GM12873 (cell line): ENCODE data around the gene SSR4.

ENCODE experiments used
- TF ChIP-seq, protein P1 (sequence below): IDR thresholded peaks from 2 replicates; pipeline ENCODE4 v1.5.1; 2012; ENCODE audit warnings: low read depth, mild to moderate bottlenecking, moderate library complexity, low read length, control low read depth; ENCODE audit not compliant: insufficient read depth; ENCODE audit errors: missing control alignments

The SSR4 gene

DNA sequence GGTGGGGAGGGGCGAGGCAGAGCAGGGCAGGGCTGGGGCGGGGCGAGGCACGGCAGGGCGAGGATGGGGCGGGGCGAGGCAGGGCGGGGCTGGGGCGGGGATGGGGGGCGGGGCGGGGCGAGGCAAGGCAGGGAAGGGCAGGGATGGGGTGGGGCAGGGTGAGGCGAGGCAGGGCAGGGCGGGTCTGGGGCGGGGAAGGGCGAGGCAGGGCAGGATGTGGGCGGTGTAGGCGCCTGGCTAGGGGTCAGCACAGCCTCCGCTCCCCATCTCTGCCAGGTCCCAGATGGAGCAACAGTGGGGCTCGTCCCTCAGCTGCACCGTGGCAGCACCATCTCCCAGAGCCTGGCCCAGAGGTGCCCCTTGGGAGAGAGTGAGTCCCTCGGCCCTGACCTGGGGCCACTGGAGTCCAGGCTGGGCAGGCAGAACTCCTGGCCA lies 17.8 kb upstream of the SSR4 start:
- TF ChIP-seq, protein P1, sequence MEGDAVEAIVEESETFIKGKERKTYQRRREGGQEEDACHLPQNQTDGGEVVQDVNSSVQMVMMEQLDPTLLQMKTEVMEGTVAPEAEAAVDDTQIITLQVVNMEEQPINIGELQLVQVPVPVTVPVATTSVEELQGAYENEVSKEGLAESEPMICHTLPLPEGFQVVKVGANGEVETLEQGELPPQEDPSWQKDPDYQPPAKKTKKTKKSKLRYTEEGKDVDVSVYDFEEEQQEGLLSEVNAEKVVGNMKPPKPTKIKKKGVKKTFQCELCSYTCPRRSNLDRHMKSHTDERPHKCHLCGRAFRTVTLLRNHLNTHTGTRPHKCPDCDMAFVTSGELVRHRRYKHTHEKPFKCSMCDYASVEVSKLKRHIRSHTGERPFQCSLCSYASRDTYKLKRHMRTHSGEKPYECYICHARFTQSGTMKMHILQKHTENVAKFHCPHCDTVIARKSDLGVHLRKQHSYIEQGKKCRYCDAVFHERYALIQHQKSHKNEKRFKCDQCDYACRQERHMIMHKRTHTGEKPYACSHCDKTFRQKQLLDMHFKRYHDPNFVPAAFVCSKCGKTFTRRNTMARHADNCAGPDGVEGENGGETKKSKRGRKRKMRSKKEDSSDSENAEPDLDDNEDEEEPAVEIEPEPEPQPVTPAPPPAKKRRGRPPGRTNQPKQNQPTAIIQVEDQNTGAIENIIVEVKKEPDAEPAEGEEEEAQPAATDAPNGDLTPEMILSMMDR: no peak

GRCh38 chrX:153777261-153778090 lies 17.0 kb upstream of the SSR4 start:
- TF ChIP-seq, protein P1: no peak

- TF ChIP-seq, protein P1: no peak
Measured at GRCh38 chrX:153778181-153778580, 16.3 kb upstream of the SSR4 start.

- TF ChIP-seq, protein P1: no peak
Measured at GRCh38 chrX:153778684-153779101, 15.8 kb upstream of the SSR4 start.

- TF ChIP-seq, protein P1: no peak
Measured at GRCh38 chrX:153779891-153780677, 14.4 kb upstream of the SSR4 start.

- TF ChIP-seq, protein P1: no peak
Measured at GRCh38 chrX:153780678-153781427, 13.6 kb upstream of the SSR4 start, which contains the start of gene SRPK3. TSS of gene SRPK3 (plus strand) at chrX:153781041. CDS start at chrX:153781087, 46 bp downstream.

GRCh38 chrX:153781428-153782047 lies 12.9 kb upstream of the SSR4 start:
- TF ChIP-seq, protein P1: no peak
